Gastroesophageal sphincter (tissue), 3 donors: ENCODE data around the gene NCKAP5L.

Experiments
- CTCF ChIP-seq, 4 experiments: fragments of 200-600 bp in 2 of 4; fragments of 450-650 bp in 2 of 4; sonication (generic) in 1 of 4; IDR thresholded peaks; one replicate each; pipeline ENCODE4 v1.5.1; 2017 to 2019; ENCODE audit warnings: antibody characterized with exemption in 4 of 4, mild to moderate bottlenecking in 2 of 4, moderate library complexity in 2 of 4
- POLR2A ChIP-seq, 2 donors: fragments of 450-650 bp; IDR thresholded peaks; one replicate each; pipeline ENCODE4 v1.6.1; 2017; ENCODE audit warnings: antibody characterized with exemption in 2 of 2, mild to moderate bottlenecking in 2 of 2, moderate library complexity in 1 of 2

DNA sequence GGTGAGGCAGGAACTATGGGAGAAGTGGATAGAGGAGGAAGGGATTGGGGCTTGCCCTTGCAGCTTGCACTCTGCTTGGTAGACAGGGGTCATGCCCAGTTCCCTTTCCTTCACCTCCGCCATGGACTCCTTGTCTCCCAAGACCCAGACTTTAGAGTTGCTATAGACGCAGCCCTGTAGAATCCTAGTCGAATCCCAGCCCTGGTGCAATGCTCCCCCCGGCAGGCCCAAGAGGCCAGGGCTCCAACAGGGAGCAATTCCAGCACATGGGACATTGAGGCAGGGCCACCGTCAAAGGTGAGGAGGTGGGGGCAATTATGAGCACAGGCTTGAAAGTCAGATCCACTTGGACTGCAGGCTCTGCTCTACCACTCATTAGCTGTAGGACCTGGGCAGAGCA is 44.2 kb upstream of the NCKAP5L start:
- TF ChIP-seq POLR2A (IDR thresholded peaks at IDR 0.05) (no peak), CTCF (IDR thresholded peaks at IDR 0.05) (no peak)
